Epithelial cell of esophagus (primary cell): ENCODE data around the gene NAPB.

ENCODE experiments used
- DNase-seq: peaks from one replicate; pipeline ENCODE4 v3.0.0; 2010; ENCODE audit warnings: low read depth
- H3K4me3 ChIP-seq: 2 replicates; pipeline ENCODE4 v1.5.1; 2011; ENCODE audit warnings: mild to moderate bottlenecking, low read length, control low read depth
- CTCF ChIP-seq: IDR thresholded peaks from 2 replicates; pipeline ENCODE4 v1.5.1; 2011; ENCODE audit warnings: low read depth, mild to moderate bottlenecking, low read length, control low read depth, inconsistent platforms; ENCODE audit not compliant: insufficient read depth; ENCODE audit errors: missing control alignments

Gene NAPB

GRCh38 chr20:23407781-23408464 lies 13.4 kb downstream of the NAPB start:
- DNase-seq, result no peak
- H3K4me3 ChIP-seq, result no peak overlapping the region
- TF ChIP-seq CTCF, result no peak

GRCh38 chr20:23406880-23407279 lies 14.4 kb downstream of the NAPB start:
- no peak for DNase-seq
- no peak for TF ChIP-seq CTCF
- H3K4me3 ChIP-seq, result no peak overlapping the region

GRCh38 chr20:23404196-23404595 lies 17.1 kb downstream of the NAPB start:
- no peak for TF ChIP-seq CTCF
- no peak overlapping the region for H3K4me3 ChIP-seq
- DNase-seq, result peak; percentile 91

- H3K4me3 ChIP-seq, result no peak overlapping the region
- DNase-seq, result no peak
- TF ChIP-seq CTCF, result no peak
These were observed 17.5 kb downstream of the NAPB start for GRCh38 chr20:23403751-23404150.

GRCh38 chr20:23401051-23401450 lies 20.2 kb downstream of the NAPB start:
- no peak for DNase-seq
- no peak for TF ChIP-seq CTCF

GRCh38 chr20:23399568-23400241 lies 21.6 kb downstream of the NAPB start:
- DNase-seq, result peak; percentile 21
- H3K4me3 ChIP-seq, result no peak overlapping the region
- no peak for TF ChIP-seq CTCF

More at GRCh38 chr20:23401051-23401450, 20.2 kb downstream of the NAPB start:
- H3K4me3 ChIP-seq, result no peak overlapping the region
